Naive B cell (primary cell): ENCODE data around the gene COL4A2. TPM values are rescaled to one million over a fixed set of nuclear protein-coding genes. Genes with fewer than 3 reads are reported as not detected.

Experiments
- ATAC-seq, 2 donors: fragments of 150-1000 bp; cut with Tn5 transposase; 2 replicates each; pipeline ENCODE4 v1.10.0; 2021; ENCODE audit warnings: low read depth in 2 of 2, mild to moderate bottlenecking in 2 of 2, moderate library complexity in 2 of 2
- DNase-seq: peaks from one replicate; pipeline ENCODE4 v3.0.0; 2022
- H3K27ac Mint-ChIP-seq, 6 donors: one replicate each; pipeline ENCODE4 v1.8.0; 2020 to 2022; ENCODE audit warnings: mild to moderate bottlenecking in 6 of 6, mixed read lengths in 6 of 6, moderate library complexity in 5 of 6, inconsistent platforms in 2 of 6
- H3K27me3 Mint-ChIP-seq, 3 donors: one replicate each; pipeline ENCODE4 v1.8.0; 2021 to 2022; ENCODE audit warnings: mixed read lengths in 3 of 3, mild to moderate bottlenecking in 1 of 3
- H3K36me3 Mint-ChIP-seq, 2 donors: one replicate each; pipeline ENCODE4 v1.8.0; 2020 to 2022; ENCODE audit warnings: mixed read lengths in 2 of 2, inconsistent platforms in 1 of 2, mild to moderate bottlenecking in 1 of 2
- H3K4me1 Mint-ChIP-seq, 3 donors: one replicate each; pipeline ENCODE4 v1.8.0; 2020 to 2022; ENCODE audit warnings: mixed read lengths in 3 of 3, inconsistent platforms in 1 of 3, mild to moderate bottlenecking in 1 of 3, moderate library complexity in 1 of 3
- H3K4me3 Mint-ChIP-seq, 8 donors: one replicate each; pipeline ENCODE4 v1.8.0; 2020 to 2022; ENCODE audit warnings: mild to moderate bottlenecking in 8 of 8, mixed read lengths in 8 of 8, moderate library complexity in 8 of 8, inconsistent platforms in 2 of 8
- H3K9me3 Mint-ChIP-seq, 7 donors: one replicate each; pipeline ENCODE4 v1.8.0; 2020 to 2022; ENCODE audit warnings: mixed read lengths in 7 of 7, mild to moderate bottlenecking in 5 of 7, inconsistent platforms in 2 of 7, moderate library complexity in 1 of 7
- polyA plus RNA-seq, 6 donors: library from polyadenylated mRNA; unstranded; fragments of 300-500 nt; fragmentation: Illumina TruSeq; gene quantifications; one replicate each; pipeline ENCODE4 v1.2.3, GENCODE V29; 2021; ENCODE audit warnings: low read depth in 6 of 6

Gene COL4A2
- polyA plus RNA-seq, 6 donors from 2014 or later, result 0.13 TPM; not detected in 5

DNA sequence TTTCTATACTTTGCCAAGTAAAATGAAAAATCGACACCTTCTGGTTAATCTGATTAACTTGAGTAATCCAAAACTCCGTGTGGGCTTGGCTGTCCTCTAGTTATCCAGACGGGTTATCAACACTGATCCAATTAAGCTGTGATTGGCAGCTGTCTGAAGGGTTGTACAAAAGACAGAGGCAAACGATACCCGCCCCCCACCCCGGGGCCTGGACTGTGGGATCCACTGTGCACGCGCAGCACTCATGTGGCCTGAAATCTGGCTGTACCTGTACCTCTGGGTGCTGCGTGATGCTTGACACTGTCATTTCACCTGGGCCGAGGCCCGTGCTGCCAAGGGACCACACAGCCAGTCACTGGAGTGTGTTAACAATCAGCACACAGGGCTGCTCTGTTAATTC is 53.5 kb downstream of the COL4A2 start:
- no peaks in the 10 kb centered on the region for H3K36me3 Mint-ChIP-seq
- H3K4me3 Mint-ChIP-seq, result no peak overlapping the region
- DNase-seq (no peak), ATAC-seq (no peak)
- H3K27me3 Mint-ChIP-seq, result peaks cover 0 to 12% (median 4%) of the 10 kb centered on the region in 3 donors
- H3K9me3 Mint-ChIP-seq, result peaks cover 0 to 1% (median 0%) of the 10 kb centered on the region in 7 donors
- H3K27ac Mint-ChIP-seq, result no peak overlapping the region
- H3K4me1 Mint-ChIP-seq, result no peaks in the 10 kb centered on the region

DNA sequence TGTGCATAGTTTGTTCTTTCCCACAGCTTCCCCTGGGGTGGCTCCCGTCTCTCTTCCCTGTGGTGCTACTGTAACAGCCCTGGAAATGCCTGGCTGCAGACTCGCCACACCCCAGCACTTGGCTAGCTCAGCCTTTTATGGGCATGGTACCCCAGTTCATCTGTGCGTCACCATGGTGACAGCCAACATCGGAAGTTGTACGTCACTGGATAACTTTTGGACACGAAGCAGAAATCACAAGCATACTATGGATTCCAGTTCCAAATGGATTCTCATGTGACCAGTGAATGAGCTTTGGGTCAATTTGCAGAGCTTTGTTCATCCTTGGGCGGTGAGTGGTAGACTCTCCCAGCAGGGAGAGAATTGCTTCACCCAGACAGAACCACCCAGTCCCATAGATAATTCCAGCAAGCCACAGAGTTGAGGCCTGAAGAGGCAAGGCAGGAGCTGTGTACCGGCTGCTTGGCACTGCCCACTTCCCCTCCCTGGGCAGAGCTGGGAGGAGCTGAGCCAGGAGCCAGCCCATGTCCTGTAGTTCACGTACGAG is 54.4 kb downstream of the COL4A2 start:
- no peaks in the 10 kb centered on the region for H3K36me3 Mint-ChIP-seq
- DNase-seq, result no peak
- H3K4me1 Mint-ChIP-seq, result no peaks in the 10 kb centered on the region
- peaks cover 0 to 18% (median 8%) of the 10 kb centered on the region in 3 donors for H3K27me3 Mint-ChIP-seq
- no peak for ATAC-seq
- H3K4me3 Mint-ChIP-seq, result peak overlapping the region in 1 of 8 donors; percentile 38
- H3K27ac Mint-ChIP-seq, result no peak overlapping the region
- H3K9me3 Mint-ChIP-seq, result peaks cover 0 to 1% (median 0%) of the 10 kb centered on the region in 7 donors

DNA sequence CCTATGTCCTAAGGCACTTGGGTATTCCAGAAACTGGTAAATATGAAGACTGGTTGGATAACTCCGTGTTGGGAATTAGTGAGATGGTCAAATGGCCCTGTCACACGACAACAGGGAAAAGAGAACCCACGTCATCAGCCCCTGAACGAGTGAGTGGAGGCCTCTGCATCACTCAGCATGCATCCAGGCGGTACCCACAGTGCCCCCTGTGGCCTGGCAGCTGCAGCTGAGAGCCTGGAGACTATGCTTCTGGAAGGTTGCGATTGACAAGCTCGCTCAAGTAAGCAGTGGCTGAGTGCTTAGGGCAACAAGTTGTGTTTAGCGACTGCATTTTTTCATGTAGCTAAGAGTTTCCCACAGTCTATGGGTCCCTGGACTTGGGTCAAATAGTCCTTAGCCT is 55.9 kb downstream of the COL4A2 start:
- H3K36me3 Mint-ChIP-seq, result no peaks in the 10 kb centered on the region
- DNase-seq (no peak), ATAC-seq (no peak)
- no peak overlapping the region for H3K27ac Mint-ChIP-seq
- H3K4me1 Mint-ChIP-seq, result no peaks in the 10 kb centered on the region
- no peak overlapping the region for H3K4me3 Mint-ChIP-seq
- H3K27me3 Mint-ChIP-seq, result peaks cover 0 to 18% (median 8%) of the 10 kb centered on the region in 3 donors
- H3K9me3 Mint-ChIP-seq, result no peaks in the 10 kb centered on the region

DNA sequence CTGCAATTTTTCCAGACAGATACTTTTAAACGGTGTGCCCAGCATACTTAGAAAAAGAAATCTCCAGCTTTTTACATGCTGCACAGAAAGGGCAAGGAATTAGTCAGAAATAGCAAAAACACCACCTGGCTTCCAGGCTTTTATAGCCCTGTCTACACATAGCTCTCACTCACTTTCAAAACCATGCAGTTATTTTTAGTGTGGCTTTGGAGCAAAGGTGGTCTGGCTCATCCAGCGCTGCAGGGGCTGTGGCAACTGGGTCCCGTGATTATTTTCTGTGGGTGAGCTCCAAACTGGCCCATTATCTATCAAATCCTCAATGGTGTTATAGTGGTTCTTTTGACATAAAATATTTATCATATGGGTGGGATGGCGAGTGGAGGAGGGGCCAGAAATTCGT is 57.0 kb downstream of the COL4A2 start:
- ATAC-seq (no peak), DNase-seq (no peak)
- Mint-ChIP-seq H3K36me3 (no peaks in the 10 kb centered on the region), H3K4me1 (no peaks in the 10 kb centered on the region), H3K27me3 (peaks cover 0 to 18% (median 8%) of the 10 kb centered on the region in 3 donors), H3K27ac (no peak overlapping the region), H3K9me3 (no peaks in the 10 kb centered on the region), H3K4me3 (no peak overlapping the region)

DNA sequence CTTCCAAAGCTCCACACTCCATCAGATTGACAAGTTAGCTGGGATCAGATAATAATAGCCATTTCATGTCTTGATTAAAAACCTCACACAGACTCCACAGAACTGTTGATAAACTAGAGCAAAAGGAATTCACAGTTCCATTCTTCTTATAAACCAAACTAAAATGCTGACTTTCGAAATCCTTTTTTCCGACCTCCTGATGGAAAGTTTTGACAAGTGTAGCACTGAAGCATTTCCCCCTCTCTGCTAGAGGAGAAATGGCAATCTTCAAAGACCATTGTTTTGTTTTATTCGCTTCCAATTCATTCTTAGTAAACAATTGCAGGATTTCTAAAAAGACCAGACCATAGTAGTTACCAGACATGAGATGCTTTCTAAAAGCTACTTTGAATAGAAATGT is 58.8 kb downstream of the COL4A2 start:
- peaks cover 0 to 14% (median 8%) of the 10 kb centered on the region in 3 donors for H3K27me3 Mint-ChIP-seq
- ATAC-seq (no peak), DNase-seq (no peak)
- H3K9me3 Mint-ChIP-seq, result no peaks in the 10 kb centered on the region
- H3K4me3 Mint-ChIP-seq, result no peak overlapping the region
- no peaks in the 10 kb centered on the region for H3K36me3 Mint-ChIP-seq
- H3K27ac Mint-ChIP-seq, result peak overlapping the region in 1 of 6 donors; percentile 29
- no peaks in the 10 kb centered on the region for H3K4me1 Mint-ChIP-seq

DNA sequence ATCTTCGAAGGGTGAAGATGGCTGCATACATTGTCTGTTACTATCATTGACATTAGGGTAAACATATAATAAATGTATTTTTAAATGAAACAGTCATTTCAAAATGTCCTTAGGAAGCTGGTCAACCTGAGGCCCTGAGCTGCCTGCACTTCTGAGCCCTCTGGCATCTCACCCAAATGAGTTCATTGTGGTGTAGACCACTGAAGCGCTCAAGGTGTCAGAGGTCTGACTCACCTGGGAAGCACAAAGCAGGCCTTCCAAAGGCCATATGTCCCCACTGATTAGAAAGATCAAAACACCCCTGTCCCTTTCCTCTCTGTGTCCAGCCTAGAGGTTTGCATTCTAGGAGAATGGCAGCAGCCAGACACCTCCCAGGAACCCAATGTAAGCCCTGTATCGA is 59.6 kb downstream of the COL4A2 start:
- no peaks in the 10 kb centered on the region for H3K36me3 Mint-ChIP-seq
- no peak overlapping the region for H3K4me3 Mint-ChIP-seq
- no peak overlapping the region for H3K27ac Mint-ChIP-seq
- no peaks in the 10 kb centered on the region for H3K9me3 Mint-ChIP-seq
- no peak for DNase-seq
- H3K27me3 Mint-ChIP-seq, result peaks cover 0 to 13% (median 8%) of the 10 kb centered on the region in 3 donors
- H3K4me1 Mint-ChIP-seq, result peaks cover 0 to under 1% (median under 1%) of the 10 kb centered on the region in 3 donors
- no peak for ATAC-seq

DNA sequence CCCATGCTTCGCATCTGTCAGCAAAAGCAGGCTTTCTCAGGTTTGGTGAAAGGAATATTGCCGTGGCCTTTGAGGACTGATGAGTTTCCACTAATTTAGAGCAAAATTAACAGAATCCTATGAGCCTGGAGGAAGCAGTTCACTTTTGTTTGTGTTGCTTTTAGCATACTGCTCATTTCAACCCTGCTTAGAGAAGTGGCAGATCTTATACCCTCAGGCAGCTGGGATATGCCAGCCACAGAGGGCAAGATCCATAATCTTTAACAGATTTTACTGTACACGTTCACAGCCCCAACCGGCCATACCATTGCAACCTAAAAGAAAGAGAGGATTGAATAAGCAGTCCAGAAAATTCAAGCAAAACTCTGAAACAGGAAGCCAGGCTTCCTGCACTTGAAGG is 60.5 kb downstream of the COL4A2 start:
- H3K27me3 Mint-ChIP-seq, result peaks cover 0 to 13% (median 8%) of the 10 kb centered on the region in 3 donors
- DNase-seq, result no peak

DNA sequence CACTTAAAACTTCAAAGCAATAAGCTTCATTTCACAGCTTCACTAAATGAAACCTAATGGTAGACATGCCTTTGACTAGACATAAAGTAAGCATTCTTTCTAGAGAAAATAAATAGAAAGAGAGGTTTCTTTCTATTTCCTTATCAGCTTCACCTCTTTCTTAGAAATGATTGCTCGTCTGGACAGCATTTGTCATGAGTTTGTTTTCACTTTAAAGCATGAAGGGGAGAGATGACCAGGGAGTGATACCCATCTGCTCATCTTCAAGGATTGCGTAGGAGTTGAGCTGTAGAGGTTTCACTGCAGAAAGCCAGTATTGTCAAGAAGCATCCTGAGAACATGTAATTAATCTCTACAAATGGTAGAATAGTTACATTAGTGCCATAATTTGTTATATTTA is 61.3 kb downstream of the COL4A2 start:
- H3K27ac Mint-ChIP-seq, result no peak overlapping the region
- no peaks in the 10 kb centered on the region for H3K9me3 Mint-ChIP-seq
- peaks cover 0 to 13% (median 5%) of the 10 kb centered on the region in 3 donors for H3K27me3 Mint-ChIP-seq
- peaks cover 0 to 4% (median 4%) of the 10 kb centered on the region in 3 donors for H3K4me1 Mint-ChIP-seq
- DNase-seq (no peak), ATAC-seq (no peak)
- no peak overlapping the region for H3K4me3 Mint-ChIP-seq
- no peaks in the 10 kb centered on the region for H3K36me3 Mint-ChIP-seq

More for the DNA sequence above, 60.5 kb downstream of the COL4A2 start:
- H3K4me3 Mint-ChIP-seq, result no peak overlapping the region
- H3K36me3 Mint-ChIP-seq, result no peaks in the 10 kb centered on the region
- H3K4me1 Mint-ChIP-seq, result peaks cover 0 to 4% (median 4%) of the 10 kb centered on the region in 3 donors
- no peaks in the 10 kb centered on the region for H3K9me3 Mint-ChIP-seq
- ATAC-seq, result no peak
- H3K27ac Mint-ChIP-seq, result no peak overlapping the region

DNA sequence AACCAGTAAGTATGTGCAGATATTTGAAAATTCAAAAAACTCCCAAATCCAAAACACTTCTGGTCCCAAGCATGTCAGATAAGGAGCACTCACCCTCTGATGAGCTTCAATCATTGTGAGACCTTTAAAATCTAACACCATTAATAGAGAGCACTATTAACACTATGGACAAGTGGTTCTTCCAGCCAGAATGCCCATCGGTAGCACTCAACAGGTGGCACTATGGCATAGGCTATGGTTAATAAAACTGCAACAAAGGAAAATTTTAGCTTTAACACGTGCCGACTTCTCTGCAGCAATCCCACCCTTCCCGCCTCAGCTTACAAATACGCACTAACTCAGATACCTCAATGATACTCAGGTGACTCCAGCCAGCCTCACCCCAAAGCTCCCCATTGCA is 62.3 kb downstream of the COL4A2 start:
- peaks cover 6 to 17% (median 10%) of the 10 kb centered on the region in 3 donors for H3K27me3 Mint-ChIP-seq
- ATAC-seq (no peak), DNase-seq (no peak)
- no peaks in the 10 kb centered on the region for H3K9me3 Mint-ChIP-seq
- H3K36me3 Mint-ChIP-seq, result no peaks in the 10 kb centered on the region
- peak overlapping the region in 1 of 8 donors; percentile 16 for H3K4me3 Mint-ChIP-seq
- peaks cover 0 to 4% (median 4%) of the 10 kb centered on the region in 3 donors for H3K4me1 Mint-ChIP-seq
- no peak overlapping the region for H3K27ac Mint-ChIP-seq

DNA sequence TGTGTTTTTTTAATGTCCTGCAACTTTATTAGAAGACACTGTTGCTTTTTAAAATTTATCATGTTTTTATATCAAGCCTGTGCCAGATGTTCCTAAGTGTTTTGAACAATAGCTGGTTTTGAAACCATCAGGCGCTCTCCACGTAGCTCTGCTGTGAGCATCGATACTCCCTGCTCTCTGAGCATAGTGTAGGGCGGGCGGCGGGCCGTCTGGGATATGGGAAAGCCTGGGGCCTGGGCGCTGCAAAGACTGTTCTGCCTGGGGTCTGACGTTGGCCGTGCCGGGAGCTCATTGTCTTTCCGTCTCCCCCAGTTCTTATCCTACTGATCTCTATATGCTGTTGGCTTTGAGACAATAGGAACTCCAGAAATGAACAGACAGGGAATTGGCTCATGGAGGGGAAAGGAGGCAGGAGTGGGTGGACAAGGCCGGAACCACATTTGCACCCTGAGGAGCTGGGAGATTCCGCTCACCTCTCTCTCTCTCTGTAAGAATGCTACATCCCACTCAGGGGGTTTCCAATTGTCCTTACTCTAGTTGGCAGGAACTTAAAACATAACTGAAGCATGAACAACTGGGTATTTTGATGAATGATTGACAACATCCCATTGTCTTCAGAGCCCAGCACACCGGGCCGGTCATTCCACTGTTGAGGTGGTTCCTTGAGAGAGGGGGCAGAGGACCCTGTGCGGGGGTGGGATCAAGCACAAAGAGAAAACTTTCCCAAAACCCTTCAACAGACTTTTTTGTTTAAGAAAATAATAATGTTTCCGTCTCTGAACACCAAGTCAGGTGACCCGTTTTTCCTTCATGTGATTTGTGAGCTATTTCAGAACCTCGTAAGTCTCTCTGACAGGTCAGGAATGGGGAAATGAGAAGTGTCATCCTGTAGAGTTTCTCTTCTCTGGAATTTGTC is 64.7 kb downstream of the COL4A2 start:
- Mint-ChIP-seq H3K27ac (no peak overlapping the region), H3K36me3 (no peaks in the 10 kb centered on the region), H3K4me1 (peaks cover 0 to 4% (median 4%) of the 10 kb centered on the region in 3 donors), H3K9me3 (no peaks in the 10 kb centered on the region), H3K27me3 (peaks cover 6 to 17% (median 17%) of the 10 kb centered on the region in 3 donors), H3K4me3 (no peak overlapping the region)
- DNase-seq (no peak), ATAC-seq (no peak)

DNA sequence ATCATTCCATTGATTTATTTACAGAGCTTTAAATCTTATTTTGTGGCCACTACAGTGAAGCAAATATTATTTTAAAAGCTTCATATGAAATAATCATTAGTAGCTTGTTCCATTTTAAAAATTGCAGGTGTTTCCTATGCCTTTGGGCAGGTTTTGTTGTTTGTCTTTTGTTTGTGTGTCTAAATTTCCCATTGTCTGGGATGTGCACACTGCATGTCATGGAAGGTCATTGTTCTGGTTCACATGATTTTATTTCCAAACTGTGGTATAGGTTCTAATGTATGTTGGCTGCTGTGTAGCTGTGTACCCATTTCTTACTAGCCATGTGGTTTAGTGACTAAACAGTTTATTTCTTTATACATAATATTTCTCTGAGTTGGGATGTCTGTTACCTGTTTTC is 65.6 kb downstream of the COL4A2 start:
- ATAC-seq, result no peak
- Mint-ChIP-seq H3K4me1 (peaks cover 0 to 4% (median 4%) of the 10 kb centered on the region in 3 donors), H3K27ac (no peak overlapping the region), H3K4me3 (no peak overlapping the region), H3K9me3 (no peaks in the 10 kb centered on the region), H3K27me3 (peaks cover 6 to 17% (median 17%) of the 10 kb centered on the region in 3 donors), H3K36me3 (no peaks in the 10 kb centered on the region)
- DNase-seq, result no peak

DNA sequence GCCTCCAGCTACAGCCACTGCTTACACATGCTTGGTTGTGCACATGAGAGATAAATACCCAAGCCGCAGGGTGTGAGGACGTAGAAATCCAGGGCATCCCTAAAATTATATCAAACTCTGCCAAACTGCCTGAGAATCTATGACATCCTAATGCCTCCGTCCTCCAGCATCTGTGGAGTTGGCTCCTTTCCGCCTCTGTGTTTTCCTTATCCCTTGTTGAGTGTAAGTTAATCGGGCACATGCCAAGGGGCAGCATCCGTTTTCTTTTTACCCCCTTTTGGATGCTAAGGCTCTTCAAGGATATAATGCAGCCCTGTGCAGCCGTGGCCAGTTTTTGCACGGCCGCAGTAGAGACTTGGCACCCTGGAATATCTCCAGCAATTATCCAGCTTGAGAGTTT is 66.5 kb downstream of the COL4A2 start:
- ATAC-seq (no peak), DNase-seq (no peak)
- no peaks in the 10 kb centered on the region for H3K36me3 Mint-ChIP-seq
- peaks cover 0 to 4% (median 4%) of the 10 kb centered on the region in 3 donors for H3K4me1 Mint-ChIP-seq
- H3K27ac Mint-ChIP-seq, result no peak overlapping the region
- peaks cover 6 to 17% (median 17%) of the 10 kb centered on the region in 3 donors for H3K27me3 Mint-ChIP-seq
- H3K9me3 Mint-ChIP-seq, result no peaks in the 10 kb centered on the region
- H3K4me3 Mint-ChIP-seq, result no peak overlapping the region

DNA sequence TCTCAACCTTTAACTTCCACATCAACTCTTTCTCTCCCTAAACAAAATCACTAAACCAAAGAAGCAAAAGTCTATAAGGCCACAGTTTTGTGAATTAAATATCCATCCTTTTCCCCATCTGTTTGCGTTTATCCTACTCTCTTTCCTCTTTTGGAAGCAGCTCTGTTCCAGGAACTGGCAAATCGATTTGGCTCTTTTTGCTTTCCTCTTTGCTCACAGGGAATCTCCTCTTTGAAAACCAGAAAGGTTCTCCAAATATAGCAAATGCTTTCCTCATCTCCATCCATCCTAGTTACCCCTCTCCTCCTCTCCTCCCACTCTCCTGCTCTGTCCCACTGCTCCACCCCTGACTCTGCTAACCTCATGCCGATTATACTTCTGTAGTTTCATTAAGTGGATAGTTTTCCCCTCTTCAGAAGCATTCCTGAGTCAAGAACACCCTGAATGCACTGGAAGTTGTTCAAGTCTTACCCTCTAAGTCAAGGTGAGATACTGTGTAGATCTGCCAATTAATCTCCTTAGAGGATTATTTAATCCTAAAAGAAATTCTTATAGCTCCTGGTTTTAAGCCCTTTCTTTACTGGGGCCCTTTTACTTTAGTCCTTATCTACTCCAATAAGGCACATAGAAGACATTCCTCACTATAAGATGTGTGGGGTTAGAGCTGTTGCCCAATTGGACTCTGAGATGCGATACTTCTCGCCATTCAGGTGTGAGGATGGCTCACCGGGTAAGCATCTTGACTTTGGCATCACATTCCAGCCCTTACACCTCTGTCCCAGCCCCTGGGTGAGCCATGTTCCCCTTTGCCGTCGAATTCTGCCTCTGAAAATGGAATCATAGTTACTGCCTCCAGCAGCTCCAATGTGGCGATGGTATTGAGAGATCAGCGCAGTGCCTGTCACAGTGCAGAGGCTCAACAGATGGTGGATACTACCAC is 67.6 kb downstream of the COL4A2 start:
- peaks cover 0 to 4% (median 4%) of the 10 kb centered on the region in 3 donors for H3K4me1 Mint-ChIP-seq

More for the DNA sequence above, 67.6 kb downstream of the COL4A2 start:
- DNase-seq (no peak), ATAC-seq (no peak)
- Mint-ChIP-seq H3K4me3 (no peak overlapping the region), H3K36me3 (no peaks in the 10 kb centered on the region), H3K27ac (no peak overlapping the region), H3K27me3 (peaks cover 6 to 17% (median 17%) of the 10 kb centered on the region in 3 donors), H3K9me3 (no peaks in the 10 kb centered on the region)
